Inflammatory macrophage treated with lipopolysaccharide for 1 hour (primary cell): ENCODE measurements around the gene IKZF1.
A peak's percentile ranks its signal among the peaks of the same experiment; 100 is the strongest.

Experiments used
- DNase-seq, 2 donors: peaks; one replicate each; pipeline ENCODE4 v3.0.0-alpha.2; 2020 to 2022

Gene IKZF1

DNA sequence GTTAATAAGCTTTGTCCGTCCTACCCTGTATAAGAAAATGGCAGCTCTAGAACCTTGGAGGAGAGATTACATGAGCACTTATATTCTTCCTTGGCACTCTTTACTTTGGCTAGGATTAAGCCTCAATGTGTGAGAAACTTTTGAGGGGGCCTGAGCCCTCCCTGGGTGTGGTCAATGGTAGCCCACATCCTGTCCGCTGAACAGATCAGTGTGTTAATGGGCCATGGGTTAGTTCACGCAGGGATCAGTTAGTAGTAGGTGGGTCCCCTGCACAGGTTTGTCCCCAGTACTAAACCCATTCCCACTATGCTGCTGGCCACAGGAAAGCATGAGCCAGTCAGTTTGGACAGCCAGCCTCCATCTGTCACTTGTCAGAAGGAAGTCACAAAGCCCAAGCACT, 20.2 kb upstream of the IKZF1 start:
- no peak for DNase-seq

DNA sequence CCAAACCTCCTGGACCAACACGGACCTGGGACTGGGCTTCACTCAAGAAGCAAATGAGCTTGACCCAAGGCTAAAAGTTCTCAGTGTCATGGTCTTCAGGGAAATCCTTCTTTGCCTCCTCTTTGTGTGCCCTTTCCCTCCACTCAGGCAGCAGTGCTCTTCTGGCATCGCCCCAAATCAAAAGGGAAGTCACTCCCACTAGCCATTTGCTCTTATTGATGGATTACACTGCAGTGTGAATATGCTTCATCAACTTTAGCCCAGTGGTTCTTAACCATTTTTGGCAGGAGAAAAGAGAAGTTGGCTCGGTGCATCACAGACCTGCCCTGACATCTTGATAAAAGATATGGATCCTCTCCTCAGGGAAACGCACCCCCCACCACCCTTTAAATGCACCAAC, 19.2 kb upstream of the IKZF1 start:
- DNase-seq, result peak; percentile 70

DNA sequence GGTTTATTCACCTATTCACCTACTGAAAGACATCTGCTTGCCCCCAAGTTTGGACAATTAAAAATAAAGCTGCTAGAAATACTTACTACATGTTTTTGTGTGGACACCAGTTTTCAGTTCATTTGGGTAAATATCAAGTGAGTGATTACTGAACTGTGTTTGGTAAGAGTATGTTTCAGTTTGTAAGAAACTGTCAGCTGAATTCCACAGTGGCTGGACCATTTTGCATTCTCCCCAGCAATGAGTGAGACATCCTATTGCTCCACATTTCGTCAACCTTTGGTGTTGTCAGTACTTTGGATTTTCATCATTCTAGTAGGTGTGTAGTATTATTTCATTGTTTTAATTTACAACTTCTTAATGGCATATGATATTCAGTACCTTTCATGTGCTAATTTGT, 17.4 kb upstream of the IKZF1 start:
- no peak for DNase-seq

DNA sequence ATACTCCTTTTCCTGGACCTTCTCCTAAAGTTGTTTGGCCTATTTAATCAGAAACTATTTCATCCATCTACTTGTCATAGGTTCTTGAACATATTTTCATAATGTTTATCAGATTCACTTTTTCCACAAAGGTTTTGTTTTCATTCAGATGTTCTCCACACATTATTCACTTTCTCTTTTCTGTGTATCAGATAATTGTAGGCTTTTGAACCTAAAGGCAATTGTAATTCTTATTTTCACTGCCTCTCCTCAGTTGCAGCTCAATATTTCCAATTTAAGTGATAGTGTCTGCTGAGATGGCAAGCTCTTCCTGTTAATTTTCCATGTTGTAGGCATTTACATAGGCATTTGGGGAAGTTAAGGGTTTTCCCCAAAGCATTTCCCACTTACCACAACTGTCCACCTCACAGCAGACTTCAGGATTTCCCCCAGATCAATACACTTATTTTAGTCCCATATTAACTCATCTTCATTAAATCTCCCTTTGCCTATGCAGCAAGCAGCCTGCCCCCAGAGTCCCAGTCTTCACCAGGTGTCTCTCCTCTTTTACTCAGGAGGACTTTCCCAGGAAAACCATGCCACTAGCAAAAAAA, 12.3 kb upstream of the IKZF1 start:
- peak; percentile 75 to 89 for DNase-seq

DNA sequence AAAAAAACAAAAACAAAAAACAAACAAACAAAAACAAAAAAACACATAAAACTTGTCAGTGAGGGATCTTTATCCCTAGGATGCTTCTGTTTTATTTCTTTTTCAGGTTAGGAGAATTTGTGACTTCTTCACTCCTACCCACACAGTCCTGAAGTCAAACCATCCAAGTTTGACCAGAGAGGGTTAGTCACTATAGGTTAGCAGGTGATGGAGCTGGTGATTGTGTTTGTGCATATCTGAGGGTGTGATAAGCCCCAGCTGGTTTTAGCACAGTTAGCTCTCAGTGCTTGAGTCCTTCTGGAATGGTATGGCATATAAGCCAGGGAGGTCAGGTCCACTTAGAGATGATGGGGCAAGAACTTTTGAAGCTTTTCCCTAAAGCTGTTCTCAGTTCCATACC, 11.8 kb upstream of the IKZF1 start:
- DNase-seq, result no peak

DNA sequence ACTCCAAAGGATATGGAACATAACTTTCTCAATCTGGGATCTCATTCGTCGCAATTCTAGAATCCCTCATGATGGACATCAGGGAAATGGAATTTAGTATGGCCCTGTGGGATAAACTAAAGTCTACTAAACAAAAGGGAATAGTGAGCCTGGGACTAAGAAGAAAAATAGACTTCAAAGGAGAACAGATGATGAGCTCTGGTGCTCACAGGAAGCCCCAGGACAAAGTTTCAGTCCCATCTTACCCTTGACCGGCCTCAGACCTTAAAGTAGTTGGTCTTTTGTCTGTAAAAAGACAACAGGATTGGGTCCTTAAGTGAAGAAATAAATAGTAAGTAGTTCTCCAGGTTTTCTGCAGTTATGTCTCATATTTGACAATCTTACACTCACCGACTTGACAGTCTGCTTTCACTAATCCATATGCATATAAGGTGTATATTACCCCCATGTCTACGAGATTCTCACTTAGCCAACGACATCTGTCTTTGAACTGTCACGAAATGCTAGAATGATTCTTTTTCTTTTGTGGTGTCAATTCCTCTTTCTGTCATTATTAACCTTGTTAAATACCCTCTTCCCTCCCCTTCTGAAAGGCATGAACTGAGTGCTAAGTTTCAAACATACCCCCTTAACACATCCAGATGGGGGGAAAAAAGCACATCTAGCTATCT, 10.9 kb upstream of the IKZF1 start:
- no peak for DNase-seq

DNA sequence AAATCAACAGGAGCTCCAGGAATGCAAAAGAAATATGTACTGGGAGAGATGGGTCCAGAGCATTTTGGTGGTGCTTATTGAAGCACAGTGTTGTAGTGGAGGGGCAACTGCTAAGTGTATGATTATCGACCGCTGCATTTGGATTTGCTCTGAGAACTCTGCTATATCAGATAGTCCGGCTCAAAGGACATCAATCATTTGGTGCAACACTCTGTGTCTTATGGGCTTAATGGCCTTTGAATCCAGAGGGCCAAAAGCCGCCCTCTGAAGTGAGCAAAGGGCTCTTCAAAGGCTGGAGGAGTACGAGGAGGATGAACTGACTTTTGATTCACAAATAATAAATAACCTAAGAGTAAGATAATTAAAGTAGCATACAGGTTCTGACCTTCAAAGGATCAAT, 9.4 kb upstream of the IKZF1 start:
- DNase-seq, result no peak

DNA sequence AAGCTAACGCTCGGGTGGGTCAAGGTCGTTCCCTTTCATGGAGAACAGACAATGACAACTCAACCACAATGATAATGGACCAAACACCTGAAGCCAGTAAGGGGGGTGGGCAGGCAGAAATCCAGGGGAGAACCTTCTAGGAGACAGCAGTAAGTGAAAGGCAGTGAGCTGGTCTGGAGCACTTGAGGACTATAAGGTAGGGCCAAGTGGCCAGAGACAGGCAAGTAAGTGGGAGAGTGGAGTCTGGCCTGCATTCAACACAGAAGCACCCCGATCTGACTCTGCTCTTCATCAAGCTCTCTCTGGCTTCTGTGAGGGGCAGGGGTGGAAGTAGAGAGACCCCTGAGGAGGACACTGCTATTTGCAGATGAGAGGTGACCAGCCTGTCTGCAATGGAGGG, 7.7 kb upstream of the IKZF1 start:
- no peak for DNase-seq

DNA sequence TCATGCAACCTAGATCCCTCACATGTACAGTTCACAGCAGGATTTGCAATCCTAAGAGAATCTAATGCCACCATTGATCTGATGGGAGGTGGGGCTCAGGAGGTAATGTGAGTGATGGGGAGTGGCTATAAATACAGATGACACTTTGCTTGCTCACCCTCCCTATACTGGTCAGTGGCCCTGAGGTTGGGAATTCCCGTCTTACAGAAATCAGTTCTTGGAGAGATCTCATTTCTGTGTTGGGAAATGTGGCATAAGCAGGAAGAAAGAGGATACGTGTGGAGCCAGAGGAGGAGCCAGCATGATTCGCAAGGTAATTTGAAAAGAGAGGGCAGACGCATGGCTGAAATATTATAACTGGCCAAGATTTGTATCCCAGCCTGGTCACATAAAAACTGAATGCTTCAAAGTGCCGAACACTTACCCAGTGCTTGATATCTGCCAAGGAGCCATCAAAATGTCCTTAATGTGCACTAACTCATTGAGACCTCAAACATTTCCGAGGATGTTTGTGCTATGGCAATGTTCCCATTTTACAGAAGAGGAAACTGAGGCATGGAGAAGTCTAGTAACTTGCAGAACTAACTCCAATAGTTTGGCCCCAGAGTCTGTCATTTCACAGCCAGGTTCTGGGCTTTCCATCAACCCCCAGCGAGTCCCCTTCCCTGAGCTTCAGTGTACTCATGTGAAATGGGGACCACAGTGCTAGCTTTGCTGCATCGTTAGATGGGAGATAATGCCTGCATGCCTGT, 5.5 kb upstream of the IKZF1 start:
- DNase-seq, result peak; percentile 87 to 91

DNA sequence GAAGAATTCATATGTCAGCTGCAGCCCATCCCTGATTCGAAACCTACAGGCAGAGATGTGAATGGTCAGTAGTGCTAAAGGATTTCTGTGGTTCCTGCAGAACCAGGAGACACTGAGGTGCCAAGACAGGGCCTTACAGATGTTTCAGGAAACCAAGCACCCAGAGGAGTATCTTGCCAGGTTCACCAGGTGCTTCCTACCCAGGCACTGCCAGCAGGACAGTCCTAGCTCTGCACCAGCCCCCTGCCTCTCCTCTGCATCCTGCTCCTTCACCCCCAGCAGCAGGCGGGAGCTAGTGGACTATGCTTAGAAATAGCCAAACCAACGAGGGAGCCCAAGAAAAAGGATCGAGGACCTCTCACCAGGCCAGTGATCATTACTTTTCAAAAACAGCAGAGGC, 4.2 kb upstream of the IKZF1 start:
- no peak for DNase-seq

DNA sequence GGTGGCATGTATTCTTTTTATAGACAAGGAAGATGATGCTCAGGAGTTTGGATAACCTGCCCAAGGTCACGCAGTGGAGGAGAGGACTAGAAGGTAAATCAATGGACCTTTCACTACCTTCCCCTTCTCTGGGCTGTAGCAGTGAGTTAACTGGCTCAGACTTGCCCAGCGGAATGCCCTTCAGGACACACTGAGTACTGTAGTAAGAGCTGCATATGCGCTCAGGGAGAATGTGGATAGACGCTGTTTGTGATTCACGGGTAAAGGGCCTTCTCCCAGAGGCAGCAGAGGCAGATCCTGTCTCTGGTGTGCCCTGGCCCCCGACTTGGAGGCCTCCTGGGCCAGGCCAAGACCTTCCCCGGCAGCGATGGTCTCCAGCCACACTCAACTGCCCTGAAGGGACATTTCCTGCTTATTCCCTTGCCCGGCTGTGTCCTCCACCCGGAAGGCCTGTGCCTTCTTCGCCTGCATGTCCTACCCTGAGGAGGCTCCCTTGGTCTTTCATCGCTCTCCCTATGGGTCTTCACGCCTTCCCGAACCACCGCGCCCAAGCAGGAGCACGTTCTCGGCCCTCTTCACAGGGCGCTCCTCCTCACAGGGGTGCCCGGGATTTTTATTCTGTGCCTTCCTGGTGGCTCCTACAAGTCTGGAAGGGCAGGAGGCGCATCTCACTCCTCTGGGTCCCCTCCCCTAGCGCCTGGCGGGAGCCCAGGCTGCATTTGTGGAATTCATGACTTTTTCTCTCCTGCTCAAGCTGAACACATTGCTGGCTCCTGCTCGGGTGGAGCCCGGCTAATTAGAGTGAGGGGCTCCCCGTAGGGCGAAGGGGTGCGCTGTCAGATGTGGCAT, 1.8 kb upstream of the IKZF1 start:
- DNase-seq, result no peak

DNA sequence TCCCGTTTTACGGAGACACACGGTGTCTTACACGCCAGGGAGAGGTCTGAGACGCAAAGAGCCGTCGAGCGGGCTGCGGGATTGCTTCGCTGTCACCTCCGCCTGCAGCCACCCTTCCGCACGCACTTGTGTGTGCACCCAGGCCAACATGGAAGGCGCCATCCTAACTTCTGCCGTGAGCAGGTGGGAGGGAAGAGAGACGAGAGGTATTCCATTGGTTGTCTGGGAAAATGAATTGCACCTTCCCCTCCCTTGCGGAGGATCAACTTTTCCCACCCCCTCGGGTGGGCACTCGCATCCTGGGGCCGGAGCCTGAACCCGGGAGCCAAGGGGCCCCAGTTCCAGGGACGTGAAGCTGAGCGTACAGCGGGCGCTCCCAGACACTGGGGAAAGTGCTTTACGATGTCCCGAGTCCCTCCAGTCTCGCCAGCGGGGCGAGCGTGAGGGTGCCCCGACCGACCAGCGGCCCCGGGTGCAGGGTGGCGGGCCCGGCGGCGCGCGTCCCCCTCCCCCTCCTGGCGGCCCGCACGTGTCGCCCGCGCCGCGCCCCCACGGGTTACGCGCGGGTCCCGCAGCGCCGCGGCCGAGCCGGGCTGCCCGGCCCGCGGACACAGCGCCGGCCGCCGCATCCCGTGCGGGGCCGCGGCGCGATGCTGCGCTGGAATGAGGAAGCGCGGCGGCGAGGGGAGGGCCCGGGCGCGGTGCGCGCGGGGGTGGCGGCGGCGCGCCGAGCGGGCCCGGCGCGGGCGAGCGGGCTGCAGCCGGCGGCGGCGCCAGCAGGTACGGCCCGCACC, 984 bp upstream of the IKZF1 start:
- DNase-seq, result peak in 1 of 2 donors; percentile 58

DNA sequence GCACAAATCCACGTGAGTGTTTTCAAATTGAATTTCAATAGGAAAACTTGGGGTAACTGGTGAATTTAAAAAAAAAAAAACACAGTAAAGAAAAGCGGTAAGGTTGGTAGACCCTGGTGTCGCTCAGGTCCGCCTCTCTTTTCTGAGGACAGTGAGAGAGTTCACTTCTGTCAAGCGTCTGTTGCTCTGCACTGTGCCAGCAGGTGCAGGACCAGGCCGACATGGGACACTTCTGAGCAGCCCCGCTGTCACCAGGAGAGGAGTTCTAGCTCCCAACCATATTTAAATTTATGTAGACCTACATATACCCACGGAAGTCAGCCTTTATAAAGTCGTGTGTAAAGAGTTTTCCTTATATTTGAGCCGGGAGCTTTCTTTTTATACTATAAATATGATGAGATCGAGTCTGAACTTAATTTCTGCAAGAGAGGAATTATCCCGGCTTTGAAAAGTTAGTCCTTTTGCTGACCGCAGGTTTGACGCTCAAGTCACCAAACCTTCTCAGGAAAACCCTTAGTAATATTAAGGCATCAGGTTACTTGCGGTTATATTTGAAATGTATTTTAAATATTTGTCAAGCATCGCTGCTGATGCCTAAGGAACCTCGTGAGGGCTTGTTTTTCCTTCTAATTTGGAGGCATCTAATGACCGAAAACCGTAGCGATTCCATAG, 531 bp downstream of the IKZF1 start:
- DNase-seq, result peak in 1 of 2 donors; percentile 49

DNA sequence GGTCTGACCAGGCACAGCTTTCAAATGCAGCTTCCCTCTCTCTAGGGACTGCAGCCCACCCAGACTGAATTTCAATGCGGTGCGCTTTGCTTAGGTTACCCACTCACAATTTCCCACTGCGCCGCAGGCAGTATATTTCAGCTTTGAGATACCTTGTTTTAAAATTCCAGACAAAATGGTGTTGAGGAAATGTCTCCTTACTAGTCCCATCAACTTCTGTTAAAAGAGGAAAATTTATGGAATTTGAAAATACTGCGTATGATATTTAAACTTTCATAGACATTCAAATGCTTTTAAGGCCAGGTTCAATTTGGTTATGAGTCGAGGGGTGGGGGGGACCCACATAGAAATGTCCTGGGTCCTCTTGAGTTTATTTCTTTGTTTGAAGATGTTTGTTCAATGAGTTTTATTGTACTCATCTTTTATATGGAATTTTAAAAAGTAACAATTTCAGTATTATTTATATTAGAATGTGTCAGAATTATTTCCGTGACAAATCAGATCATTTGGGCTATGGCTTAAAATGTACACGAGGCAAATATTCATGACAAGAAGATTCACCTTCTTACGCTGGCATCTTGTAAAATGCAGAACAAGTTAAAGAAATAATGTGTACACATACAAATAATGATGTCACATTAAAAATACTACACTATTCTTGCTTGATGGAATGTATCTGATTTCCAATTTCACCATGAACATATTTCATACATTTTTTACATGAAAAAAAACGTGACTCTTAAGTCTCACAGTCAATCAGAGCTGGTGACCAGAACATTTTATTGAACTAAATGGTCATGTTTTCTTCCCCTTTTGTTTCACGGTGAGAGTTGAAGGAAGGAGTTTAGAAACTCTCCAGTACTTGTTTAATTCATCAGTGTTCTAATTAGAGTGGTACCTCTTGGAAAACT, 1.3 kb downstream of the IKZF1 start:
- peak; percentile 44 to 51 for DNase-seq

DNA sequence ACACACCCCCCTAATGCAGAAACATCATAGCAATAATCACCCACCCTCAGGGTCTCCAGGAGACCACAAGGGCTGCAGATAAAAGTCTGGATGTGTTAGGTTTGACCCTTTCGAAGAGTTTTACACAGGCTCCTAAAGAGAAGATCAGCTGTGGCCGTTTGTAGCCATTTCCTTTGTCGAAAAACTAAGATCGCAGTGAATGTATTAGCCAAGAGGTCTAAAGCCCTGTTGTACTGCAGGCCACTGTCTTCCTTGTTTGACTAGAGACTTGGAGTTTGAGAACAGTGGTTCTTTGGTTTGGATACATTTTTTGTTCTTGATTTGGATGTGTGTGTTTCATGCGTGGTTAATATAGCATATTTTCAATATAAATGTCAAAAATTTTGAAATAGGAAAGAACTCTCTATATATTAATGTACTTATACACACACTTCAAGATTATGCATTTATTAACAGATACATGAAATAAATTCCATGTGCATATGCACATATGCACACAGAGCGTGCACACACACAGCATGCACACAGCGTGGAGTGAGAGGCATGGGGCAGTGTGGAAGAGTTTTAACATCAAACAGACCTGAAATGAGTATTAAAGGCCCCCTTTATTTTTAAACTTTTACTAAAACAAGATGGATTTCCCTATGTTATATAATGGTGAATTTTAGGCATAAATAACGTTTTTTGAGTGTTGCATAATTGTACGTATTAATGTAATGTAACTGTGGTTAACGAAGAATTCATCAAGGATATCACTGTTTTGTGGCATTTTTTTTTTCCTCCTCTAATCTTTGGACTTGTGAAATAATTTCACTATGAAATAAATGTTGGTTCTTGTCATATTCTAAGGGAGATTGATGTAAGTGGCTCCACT, 2.2 kb downstream of the IKZF1 start:
- DNase-seq, result peak in 1 of 2 donors; percentile 44

DNA sequence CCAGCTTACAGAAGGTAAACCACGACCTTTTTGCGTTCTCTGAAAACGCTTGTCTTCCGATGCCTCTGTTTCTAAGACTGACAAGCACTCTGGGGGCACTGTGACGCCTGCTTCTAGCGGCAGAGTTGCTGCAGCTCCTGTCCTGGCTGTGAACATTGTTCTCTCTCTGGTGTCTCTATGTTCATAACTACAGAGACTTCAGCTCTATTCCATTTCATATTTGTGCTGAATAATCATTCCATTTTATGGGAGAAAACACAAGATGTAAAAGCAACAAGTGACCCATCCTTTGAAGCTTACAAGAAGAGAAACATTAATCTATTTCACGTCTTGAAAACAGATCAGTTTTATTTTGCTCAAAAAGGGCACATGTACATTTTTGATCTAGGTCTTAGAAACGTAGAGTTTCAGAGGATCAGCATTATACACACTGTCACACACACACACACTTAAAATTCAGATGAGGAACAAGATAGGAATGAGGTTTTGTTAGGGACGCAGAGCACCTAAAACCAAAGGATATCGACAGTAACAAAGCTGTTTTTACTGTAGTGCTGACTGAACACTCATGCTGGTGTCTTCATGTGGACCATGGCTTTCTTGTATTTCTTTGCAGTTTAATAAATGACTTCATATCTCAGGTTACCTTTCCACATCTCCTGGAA, 3.0 kb downstream of the IKZF1 start:
- DNase-seq, result peak in 1 of 2 donors; percentile 39

DNA sequence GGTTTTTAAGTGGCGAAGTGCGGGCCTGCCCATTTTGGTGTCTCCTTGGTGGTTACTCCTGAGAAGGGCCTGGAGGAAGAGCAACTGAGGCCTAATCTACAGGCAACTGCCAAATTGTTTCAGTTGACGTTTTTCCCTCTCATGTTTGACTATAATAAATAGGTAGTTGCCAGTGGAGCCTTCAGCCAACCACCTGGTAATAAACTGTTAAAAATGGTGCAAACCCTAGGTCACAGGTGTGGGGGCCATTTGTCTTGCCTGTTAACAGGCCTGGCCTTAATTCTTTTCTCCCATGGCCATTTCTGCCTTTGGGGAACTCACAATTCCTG, 3.7 kb downstream of the IKZF1 start:
- DNase-seq, result no peak

DNA sequence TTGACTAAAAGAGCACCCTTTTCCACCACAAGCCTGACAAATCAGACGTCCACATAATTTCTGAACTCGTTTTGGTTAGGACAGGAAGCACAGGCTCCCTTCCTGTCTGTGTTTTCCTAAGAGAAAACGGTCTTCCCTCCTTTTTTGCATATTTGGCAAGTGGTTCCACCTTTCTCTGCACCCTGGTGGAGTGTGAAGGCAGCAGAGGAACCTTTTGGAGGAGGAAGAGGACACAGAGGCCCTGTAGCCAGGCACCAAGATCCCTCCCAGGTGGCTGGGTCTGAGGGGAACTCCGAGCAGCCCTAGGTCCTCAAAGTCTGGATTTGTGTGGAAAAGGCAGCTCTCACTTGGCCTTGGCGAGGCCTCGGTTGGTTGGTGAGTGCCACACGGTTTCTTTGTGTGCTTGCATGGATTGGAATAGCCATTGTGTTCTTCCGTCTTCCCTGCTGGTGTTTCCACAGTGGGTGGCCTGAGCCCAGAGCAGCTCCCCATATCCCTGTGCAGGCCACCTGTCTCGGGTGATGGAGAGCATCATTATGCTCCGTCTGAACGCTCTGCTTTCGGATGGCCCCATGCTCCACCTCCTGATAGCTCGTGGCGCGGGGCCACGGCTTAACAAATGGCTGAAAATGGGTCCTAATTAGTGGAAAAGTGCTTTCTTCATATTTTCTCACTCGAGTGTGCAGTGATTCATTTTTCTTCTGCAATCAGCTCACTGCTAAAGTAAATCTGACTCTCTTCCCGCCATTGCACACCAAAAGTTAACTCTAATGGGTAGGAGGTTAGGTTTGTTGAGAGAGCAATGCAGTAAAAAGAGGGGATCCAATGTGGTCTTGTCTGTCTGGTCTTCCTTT, 4.2 kb downstream of the IKZF1 start:
- DNase-seq, result no peak
